ENCODE measurements around the gene DCUN1D1. TPM values are rescaled to one million over a fixed set of nuclear protein-coding genes. Genes with fewer than 3 reads are reported as not detected.

The DCUN1D1 gene
- total RNA-seq = 10 to 100 TPM; 31.1 to 57.7 (median 43.4) TPM

DNA sequence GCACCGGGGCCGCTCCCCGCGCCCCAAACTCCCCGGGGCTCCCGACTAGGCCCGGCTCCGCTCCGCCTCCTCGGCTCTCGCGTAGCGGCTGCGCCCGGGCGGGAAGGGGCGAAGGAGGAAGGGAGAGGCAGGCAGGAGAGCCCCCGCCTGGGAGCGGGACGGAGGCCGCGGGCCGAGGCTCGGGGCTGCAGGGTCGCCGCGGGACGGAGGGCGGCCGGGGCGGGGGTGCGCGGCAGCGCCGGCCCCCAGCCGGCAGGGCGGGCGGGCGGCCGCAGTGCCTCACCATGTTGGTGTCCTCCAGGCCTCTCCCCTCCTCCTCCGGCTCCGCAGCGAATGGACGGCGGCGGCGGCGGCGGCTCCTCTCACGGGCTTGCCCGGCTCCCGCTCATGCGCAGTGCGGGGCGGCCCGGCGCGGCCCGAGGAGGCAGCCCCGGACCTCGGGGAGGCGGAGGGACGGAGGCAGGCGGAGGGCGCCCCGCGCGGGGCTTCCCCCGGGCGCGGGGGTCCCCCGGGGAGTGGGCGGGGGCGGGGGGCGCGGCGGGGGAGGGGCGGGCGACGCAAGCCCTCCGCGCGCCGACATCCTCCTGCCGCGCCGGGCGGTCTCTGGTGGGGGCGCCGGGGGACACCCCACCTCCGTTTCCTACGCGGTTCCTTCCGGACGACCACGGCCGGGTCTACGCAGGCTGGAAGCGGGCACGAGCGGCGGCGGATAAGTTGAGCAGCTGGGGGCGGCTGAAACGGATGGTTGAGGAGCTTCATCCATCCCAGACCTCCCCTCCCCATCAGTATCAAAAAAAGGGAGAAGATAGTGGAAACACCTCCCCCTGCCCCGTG lies at the start of gene DCUN1D1:
TSS of gene DCUN1D1 (minus strand) at position 335 of the 834 bp plus-strand sequence. CDS start at position 286, 49 bp downstream.
- TF ChIP-seq, protein P1, sequence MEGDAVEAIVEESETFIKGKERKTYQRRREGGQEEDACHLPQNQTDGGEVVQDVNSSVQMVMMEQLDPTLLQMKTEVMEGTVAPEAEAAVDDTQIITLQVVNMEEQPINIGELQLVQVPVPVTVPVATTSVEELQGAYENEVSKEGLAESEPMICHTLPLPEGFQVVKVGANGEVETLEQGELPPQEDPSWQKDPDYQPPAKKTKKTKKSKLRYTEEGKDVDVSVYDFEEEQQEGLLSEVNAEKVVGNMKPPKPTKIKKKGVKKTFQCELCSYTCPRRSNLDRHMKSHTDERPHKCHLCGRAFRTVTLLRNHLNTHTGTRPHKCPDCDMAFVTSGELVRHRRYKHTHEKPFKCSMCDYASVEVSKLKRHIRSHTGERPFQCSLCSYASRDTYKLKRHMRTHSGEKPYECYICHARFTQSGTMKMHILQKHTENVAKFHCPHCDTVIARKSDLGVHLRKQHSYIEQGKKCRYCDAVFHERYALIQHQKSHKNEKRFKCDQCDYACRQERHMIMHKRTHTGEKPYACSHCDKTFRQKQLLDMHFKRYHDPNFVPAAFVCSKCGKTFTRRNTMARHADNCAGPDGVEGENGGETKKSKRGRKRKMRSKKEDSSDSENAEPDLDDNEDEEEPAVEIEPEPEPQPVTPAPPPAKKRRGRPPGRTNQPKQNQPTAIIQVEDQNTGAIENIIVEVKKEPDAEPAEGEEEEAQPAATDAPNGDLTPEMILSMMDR (IDR thresholded peaks at IDR 0.05; ENCODE audit: low read depth) = no peak

DNA sequence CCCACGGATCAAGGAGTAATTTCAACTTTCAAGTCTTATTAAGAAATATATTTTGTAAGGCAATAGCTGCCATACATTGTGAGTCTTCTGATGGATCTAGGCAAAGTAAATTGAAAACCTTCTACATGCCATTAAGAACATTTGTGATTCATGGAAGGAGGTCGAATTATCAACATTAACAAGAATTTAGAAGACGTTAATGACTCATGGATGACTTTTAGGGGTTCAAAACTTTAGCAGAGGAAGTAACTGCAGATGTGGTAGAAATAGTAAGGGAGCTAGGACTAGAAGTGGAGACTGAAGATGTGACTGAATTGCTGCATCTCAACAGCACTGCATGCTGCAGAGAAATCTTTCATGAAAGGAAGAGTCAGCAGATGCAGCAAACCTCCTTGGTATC lies 48.1 kb upstream of the DCUN1D1 start:
- TF ChIP-seq, protein P1 (IDR thresholded peaks at IDR 0.05; ENCODE audit: low read depth) = no peak

DNA sequence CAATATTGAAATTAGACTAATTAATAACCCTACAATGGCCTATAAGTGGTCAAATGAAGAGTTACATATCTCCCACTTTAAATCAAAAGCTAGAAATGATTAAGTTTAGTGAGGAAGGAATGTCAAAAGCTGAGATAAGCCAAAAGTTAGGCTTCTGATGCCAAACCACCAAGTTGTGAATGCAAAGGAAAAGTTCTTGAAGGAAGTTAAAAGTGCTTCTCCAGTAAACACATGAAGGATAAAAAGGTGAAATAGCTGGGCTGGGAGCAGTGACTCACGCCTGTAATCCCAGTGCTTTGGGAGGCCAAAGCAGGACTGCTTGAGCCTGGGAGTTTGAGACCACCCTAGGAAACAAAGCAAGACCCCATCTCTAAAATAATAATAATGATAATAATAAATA lies 46.9 kb upstream of the DCUN1D1 start:
- TF ChIP-seq, protein P1 (IDR thresholded peaks at IDR 0.05; ENCODE audit: low read depth) = no peak

DNA sequence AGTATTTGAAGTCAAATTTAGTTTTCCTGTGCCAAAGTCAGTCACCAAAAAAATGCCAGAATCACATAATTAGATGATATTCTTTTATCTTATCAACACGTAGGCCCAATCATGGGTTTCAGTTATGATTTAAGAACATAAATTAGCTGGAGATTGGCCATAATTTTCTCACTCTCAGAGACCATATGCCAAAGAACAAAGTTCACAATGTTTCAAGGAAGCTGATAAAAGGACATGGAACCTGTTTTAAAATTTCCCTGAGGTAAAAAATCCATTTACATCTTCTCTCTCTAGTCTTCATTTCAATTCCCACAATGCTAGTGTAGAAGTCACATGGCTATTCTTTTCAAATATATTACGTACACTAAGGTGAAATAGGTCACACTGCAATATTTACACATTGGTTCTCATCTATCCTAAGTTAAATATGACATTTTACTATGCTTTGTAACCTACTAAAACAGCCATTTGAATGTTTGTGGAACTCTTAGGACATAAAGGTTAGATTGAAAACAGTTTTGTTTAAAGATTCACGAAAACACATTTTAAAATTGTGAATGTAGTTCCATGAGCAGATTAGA lies 42.7 kb upstream of the DCUN1D1 start:
- TF ChIP-seq, protein P1 (IDR thresholded peaks at IDR 0.05; ENCODE audit: low read depth) = no peak

DNA sequence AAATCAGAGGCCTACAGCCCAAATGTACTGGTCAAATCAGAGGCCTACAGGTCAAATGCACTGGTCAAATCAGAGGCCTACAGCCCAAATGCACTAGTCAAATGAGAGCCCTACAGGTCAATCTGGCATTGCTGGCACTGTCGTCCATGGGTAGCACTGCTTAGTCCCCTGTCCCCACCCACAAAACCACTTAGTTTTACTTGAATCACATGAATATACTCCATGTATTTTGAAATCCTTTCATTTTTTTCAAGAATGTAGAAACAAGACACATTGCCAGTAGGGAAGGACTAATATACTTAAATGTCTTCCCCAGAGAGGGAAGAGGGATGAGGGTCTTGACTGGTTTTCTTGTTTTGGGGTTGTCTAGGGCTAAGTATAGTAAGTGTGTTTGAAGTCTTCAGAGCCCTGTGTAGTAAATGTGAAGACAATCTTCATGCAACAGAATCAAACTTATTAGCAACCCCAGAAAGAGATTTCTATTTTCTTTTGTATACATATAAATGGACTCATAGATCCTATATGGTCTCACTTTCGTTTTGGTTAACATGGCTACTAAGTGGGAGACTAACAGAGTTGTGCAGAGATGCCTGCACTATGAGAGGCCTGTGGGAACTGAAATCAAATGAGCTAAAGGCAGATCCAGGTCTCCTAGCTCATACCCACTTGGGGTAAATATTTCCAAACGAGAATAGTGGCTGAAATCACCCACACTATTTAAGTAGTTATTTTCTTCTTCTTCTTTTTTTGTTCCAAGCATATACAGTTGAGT lies 38.3 kb upstream of the DCUN1D1 start:
- TF ChIP-seq, protein P1 (IDR thresholded peaks at IDR 0.05; ENCODE audit: low read depth) = no peak

DNA sequence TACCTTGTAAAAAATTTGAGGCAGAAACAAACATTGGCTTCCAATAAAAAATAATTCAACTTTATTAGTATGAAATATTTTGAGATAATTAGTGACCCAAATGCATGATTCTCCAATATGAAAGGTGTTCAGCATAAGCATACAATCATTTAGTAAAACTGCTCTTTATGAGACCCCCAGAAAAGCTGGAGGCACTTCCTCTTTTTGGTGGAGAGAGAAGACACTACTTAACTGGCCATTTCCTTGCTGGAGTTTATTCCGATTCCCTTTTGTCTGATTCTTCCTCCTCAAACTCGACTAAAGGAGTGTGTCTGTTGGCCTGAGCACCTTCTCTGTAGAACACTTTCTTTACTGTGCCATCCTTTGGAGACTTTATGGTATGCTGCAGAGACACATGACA lies 34.8 kb upstream of the DCUN1D1 start:
- TF ChIP-seq, protein P1 (IDR thresholded peaks at IDR 0.05; ENCODE audit: low read depth) = no peak

DNA sequence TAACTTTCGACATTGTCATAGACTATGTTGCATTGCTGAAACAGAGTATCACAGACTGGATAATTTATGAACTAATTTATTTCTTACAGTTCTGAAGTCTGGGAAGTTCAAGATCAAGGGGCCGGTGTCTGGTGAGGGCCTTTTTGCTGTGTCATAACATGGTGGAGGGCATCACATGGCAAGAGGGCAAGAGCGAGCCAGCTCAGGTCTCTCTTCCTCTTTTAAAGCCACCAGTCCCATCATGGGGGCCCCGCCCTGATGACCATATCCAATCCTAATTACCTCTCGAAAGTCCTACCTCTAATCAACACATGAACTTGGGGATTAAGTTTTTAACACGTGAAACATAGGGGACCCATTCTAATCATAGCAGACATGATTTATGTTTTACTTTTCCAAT lies 33.5 kb upstream of the DCUN1D1 start:
- TF ChIP-seq, protein P1 (IDR thresholded peaks at IDR 0.05; ENCODE audit: low read depth) = no peak

Data from subcutaneous adipose tissue (tissue), 4 donors.